HG02943 (cell line): ENCODE results near the gene CNTNAP2.

ENCODE experiments used
- ATAC-seq: cut with Tn5 transposase; IDR thresholded peaks from one replicate; pipeline ENCODE4 v1.9.1; 2021; ENCODE audit warnings: mild to moderate bottlenecking, low read depth, moderate library complexity; ENCODE audit not compliant: unreplicated experiment

The CNTNAP2 gene

GRCh38 chr7:146285418-146285817 is 168.8 kb downstream of the CNTNAP2 start:
- no peak for ATAC-seq

DNA sequence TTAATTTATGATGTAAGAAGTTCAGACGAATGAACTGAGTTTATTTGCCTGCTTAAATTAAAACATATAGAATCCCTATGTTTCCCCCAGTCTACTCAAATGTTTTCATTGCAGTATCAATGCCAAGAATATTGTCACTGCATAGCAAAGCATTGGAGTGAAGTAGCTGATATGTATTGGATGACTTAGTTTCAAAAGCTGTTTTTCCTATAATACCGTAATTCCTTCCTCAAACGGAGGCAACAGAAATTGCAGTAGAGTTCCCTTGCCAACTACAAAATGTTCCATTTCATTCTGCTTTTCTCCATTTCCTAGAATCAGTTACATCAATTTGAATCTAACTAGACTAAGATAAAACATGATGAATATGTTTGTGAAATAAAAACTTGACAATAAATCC is 174.1 kb downstream of the CNTNAP2 start:
- no peak for ATAC-seq

GRCh38 chr7:146291900-146292299 is 175.3 kb downstream of the CNTNAP2 start:
- ATAC-seq, result no peak

GRCh38 chr7:146296028-146296427 is 179.4 kb downstream of the CNTNAP2 start:
- no peak for ATAC-seq

DNA sequence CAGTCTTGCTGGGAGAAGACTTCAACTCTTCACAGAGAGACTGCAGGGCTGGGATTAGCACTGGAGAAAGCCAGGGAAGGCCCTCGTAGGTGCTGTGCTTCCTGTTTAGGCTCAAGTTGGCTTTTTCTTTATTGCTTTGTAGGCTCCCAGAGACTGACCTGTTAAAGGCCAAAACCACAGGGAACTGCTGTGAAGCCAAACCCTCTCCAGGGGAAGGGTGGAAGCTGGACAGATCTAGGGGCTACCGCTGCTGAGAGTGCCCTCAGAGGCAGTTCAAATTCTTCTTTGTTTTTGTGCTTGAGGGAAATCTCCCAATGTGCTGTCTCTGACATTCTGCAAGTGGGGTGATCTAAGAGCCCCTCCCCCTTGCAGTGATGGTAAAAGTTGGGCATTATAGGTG is 198.4 kb downstream of the CNTNAP2 start:
- no peak for ATAC-seq

- ATAC-seq, result no peak
Measured at GRCh38 chr7:146319629-146320028, 203.0 kb downstream of the CNTNAP2 start.

DNA sequence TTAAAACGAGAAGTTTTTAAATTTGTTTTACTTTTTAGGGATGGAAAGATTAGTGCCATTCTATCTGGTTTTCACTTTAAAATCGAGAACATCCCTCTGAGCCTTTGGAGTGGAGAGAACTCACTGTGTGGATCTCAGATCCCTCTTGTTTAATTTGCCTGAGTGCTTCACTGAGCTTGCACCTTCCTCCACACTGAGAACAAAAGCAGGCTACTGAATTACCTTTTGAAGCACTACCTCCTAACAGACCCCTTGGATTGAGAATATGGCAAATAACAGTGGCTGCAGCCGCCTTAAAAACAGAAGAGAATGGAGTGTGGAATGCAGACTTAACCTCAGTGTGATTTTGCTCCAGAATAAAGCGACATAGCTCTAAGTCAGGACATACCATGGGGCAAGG is 204.7 kb downstream of the CNTNAP2 start:
- ATAC-seq, result no peak

DNA sequence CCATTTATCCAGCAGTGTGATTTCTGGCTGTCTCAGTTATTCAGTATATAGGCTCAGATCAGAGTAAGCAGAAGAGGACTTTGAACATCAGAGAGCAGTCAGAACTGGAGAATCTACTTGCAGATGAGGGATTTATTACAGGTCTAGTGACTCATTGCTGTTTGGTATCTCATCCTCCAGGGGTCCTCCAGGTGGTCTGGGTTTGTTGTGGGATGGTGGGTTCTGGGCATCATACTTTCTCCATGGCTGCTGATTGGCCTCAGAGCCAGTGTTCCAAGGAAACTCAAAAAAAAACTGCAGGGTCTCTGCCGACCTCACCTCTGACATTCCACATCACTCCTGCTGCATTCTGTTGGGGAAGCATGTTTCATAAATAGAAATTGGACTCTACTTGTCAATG is 214.8 kb downstream of the CNTNAP2 start:
- no peak for ATAC-seq

GRCh38 chr7:146345251-146345650 is 228.7 kb downstream of the CNTNAP2 start:
- ATAC-seq, result no peak

DNA sequence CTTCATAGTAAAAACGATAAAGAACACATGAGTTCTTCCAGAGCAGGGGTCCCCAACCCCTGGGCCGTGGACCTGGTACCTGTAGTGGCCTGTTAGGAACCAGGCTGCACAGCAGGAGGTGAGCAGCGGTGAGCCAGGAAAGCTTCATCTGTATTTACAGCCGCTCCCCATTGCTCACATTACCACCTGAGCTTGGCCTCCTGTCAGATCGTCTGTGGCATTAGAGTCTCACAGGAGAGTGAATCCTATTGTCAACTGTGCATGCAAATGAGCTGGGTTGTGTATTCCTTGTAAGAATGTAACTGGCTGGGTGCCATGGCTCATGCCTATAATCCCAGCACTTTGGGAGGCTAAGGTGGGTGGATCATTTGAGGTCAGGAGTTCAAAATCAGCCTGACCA is 229.5 kb downstream of the CNTNAP2 start:
- no peak for ATAC-seq

DNA sequence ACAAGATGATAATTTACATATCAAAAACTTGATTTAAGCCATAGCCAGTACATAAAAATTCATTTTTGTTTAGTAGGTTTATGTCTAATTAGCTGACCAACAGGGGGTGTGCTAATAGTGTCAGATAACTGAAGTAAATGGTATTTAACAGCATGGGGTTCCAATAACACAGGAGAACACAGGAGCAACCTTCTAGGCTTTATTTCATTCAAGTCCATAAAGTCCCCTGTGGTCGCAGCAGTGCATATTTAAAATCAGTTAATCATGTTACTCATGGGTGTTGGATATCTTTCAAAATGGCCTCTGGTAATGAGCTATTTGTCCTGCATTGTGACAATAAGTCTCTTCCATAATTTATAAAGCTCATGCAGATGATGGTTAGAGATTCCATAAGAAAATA is 238.6 kb downstream of the CNTNAP2 start:
- no peak for ATAC-seq

DNA sequence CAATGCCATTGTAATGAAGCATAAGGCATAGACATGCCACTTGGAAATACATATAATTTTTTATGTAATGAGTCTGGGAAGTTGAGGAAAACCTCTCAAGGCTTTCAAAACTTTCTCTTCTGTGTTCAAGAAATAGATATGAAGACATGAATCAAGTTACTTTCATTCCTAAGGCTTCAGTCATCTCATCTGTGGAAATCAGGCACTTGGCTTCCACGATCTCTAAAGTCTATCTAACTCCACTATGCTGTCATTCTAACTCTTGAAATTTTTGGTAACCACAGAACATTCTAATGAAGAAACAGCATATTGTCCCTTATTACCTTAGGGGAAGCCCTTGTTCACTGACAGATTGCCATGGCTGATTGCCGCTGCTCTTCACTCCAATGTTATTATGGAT is 242.6 kb downstream of the CNTNAP2 start:
- no peak for ATAC-seq

DNA sequence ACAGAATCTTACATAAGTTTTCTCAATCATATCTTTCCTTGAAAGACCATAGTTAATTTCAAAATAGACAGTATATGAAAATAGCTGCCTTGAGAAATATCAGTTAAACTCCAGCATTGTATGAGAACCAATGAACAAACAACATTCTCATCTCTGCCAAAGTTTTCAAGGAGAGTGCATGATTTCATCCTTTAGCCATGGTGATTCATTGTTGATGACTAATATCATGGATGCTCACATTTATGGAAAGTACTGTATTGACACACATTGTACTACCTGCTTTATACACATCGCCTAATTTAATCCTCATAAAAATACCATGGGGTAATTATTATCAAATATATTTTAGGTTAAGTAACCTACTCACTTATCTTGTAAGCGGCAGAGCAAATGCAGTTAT is 250.3 kb downstream of the CNTNAP2 start:
- no peak for ATAC-seq

GRCh38 chr7:146370171-146370570 is 253.6 kb downstream of the CNTNAP2 start:
- no peak for ATAC-seq

GRCh38 chr7:146375170-146375569 is 258.6 kb downstream of the CNTNAP2 start:
- ATAC-seq, result no peak

GRCh38 chr7:146378196-146378595 is 261.6 kb downstream of the CNTNAP2 start:
- ATAC-seq, result no peak

- no peak for ATAC-seq
Measured at GRCh38 chr7:146387140-146387539, 270.5 kb downstream of the CNTNAP2 start.

GRCh38 chr7:146388928-146389327 is 272.3 kb downstream of the CNTNAP2 start:
- ATAC-seq, result no peak

DNA sequence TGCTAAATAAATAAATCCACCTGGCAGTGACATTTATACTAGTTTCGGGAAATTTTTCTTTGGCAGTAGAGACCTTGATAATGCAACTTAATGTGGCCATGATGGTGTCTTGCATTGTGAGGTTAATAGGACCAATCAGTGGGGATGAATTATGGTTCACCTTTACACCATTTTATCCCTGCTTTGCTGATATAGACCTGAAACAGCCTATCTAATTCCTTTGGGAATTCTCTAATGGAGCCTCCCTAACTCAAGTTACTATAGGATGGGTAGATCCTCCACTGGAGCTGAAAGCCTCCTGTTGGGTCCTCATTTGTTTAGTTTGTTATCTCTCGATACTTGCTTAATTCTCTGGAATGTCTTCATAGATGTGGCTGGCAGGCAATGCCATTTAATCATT is 276.7 kb downstream of the CNTNAP2 start:
- ATAC-seq, result no peak

GRCh38 chr7:146397141-146397540 is 280.5 kb downstream of the CNTNAP2 start:
- ATAC-seq, result no peak

DNA sequence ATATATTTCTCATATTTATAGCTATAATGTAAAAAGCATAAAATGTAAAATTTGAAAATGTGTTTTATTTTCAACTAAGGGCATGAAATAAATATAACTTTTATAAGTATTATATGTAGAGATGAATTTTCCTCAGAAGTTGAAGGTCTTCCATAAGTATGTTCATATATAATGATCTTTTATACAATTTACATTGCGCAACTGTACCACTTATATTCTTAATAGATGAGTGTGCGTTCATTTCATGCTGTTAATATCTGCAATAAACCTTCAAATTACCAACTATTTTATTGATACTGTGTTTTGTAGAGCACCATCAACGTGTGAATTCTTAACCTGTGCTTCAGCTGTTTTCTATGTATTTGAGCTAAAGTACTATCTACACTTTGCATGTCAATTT is 285.3 kb downstream of the CNTNAP2 start:
- no peak for ATAC-seq

DNA sequence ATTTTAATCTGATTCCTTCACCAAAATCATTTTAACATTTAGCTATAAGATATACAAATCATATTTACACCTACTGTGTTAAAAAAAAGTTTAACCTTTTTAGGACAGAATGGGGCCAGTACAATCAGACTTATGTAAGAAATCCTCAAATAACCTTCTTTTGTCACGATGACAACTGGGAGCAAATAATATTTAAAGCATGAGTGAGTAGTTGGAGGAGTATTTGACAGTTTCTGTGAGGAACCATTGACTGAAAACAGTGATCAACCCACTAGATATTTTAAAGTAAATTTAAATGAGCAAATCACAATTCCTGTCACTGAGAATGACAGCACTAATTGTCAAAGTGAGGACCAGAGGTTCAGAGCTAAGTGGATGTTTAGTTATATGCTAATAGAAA is 289.1 kb downstream of the CNTNAP2 start:
- ATAC-seq, result no peak

GRCh38 chr7:146411975-146412374 is 295.4 kb downstream of the CNTNAP2 start:
- no peak for ATAC-seq
